NCI-H187 treated with DMSO at 0.1 percent for 48 hours (cell line): Measurements from ENCODE around the gene C2CD4C.
"Not testable (repeated sequence)": the region's sequence is repeated elsewhere in the genome, so short reads cannot be mapped to it uniquely, and the experiment has no call there.

Experiments
- DNase-seq: peaks from one replicate; lab custom pipeline; 2025; lab: John Stamatoyannopoulos, UW

C2CD4C gene

GRCh38 chr19:408902-409515 lies at the start of gene C2CD4C:
TSS of gene C2CD4C (minus strand) at chr19:409147. CDS start at chr19:408361, 786 bp downstream.
- DNase-seq = no peak

DNA sequence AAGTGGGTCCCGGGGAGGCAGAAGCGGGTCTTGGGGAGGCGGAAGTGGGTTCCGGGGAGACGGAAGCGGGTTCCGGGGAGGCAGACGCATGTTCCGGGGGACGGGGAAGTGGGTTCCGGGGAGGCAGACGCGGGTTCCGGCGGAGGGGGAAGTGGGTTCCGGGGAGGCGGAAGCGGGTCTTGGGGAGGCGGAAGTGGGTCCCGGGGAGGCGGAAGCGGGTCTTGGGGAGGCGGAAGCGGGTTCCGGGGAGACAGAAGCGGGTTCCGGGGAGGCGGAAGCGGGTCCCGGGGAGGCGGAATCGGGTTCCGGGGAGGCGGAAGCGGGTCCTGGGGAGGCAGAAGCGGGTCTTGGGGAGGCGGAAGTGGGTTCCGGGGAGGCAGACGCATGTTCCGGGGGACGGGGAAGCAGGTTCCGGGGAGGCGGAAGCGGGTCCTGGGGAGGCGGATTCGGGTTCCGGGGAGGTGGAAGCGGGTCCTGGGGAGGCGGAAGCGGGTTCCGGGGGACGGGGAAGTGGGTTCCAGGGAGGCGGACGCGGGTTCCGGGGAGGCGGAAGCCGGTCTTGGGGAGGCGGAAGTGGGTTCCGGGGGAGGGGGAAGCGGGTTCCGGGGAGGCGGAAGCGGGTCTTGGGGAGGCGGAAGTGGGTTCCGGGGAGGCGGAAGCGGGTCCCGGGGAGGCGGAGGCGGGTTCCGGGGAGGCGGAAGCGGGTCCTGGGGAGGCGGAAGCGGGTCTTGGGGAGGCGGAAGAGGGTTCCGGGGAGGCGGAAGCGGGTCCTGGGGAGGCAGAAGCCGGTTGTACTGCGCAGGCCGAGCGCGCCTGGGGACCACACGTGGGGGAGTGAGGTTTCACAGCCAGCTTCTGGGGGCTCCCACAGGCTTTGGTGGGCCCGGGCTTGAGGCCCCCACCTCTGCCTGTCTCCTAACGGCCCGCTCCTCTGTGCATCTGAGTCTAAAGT lies 49.4 kb upstream of the C2CD4C start:
- no peak for DNase-seq

GRCh38 chr19:457636-458035 lies 48.7 kb upstream of the C2CD4C start:
- no peak for DNase-seq

DNA sequence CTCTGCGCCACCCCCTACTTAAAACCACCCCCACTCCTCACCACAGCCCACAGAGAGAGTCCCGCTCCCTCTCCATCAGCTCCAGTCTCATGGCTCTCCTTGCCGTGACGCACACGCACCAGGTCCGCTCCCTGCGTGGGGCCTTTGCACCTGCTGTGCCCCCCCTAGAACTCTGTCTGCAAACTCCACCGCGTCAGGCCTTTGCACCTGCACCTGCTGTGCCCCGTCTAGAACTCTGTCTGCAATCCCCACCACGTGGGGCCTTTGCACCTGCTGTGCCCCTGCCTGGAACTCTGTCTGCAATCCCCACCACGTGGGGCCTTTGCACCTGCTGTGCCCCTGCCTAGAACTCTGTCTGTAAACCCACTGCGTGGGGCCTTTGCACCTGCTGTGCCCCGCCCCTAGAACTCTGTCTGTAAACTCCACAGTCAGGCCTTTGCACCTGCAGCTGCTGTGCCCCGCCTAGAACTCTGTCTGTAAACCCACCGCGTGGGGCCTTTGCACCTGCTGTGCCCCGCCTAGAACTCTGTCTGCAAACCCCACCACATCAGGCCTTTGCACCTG lies 47.7 kb upstream of the C2CD4C start:
- DNase-seq = no peak

DNA sequence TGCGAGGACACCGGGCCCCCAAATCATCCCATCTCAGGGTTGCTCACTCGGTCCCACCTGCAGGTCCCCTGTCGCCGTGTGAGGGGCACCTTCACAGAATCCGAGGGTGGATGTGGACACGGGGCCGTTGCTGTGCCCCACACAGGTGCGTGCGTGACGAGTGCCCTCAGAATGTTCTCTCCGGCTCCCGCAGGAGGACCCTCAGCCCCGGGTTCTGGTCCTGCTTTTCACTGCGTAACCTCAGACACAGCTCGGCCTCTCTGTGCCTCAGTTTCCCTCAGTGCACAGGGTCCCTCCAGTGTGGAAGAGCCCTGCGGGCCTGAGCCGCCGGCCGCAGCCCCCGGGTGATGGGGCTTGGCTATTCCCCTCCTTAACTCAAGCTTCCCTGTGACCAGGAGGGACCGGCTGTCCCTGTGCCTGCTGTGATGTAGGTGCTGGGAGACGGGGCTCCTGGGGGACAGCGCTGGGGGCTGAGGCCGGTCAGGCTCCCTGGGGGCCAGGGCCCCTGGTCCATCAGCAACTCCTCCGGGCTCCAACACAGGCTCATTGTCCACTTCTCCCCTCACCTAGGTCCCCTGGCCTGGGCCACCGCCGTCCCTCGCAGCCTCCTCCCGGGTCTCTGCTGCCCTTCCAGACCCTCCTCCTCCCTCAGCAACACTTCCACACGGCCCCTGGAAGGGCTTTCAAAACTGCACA lies 47.1 kb upstream of the C2CD4C start:
- DNase-seq = no peak

DNA sequence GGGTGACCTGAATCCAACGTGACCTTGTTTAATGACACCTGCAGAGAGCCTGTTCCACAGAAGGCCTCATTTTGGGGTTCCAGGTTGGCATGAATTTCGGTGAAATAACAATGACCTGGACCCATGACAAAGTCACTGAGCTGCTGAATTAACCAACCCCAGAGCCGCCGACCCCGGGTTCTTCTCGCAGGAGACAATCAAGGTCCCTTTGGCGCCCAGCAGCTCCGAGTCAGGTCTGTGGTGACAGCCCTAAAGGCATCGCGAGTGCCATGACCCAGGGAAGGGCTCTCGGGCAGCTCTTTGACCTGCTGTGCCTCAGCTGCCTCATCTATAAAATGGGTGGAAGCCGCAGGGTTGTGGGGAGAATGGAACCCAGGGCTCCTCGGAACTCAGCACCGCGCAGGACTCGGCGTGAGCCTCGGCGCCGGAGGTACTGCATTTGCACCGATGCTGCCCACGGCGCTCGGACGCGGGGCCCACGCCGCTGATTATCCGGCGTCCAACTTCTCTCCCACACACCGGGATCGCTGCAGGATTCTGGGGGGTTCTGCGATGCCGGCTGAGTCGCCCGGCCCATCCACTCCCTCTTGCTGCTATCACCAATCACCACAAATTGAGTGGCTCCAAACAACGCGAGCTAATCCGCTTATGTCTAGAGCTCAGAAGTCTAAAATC lies 46.2 kb upstream of the C2CD4C start:
- no peak for DNase-seq

GRCh38 chr19:453606-454005 lies 44.7 kb upstream of the C2CD4C start:
- no peak for DNase-seq

DNA sequence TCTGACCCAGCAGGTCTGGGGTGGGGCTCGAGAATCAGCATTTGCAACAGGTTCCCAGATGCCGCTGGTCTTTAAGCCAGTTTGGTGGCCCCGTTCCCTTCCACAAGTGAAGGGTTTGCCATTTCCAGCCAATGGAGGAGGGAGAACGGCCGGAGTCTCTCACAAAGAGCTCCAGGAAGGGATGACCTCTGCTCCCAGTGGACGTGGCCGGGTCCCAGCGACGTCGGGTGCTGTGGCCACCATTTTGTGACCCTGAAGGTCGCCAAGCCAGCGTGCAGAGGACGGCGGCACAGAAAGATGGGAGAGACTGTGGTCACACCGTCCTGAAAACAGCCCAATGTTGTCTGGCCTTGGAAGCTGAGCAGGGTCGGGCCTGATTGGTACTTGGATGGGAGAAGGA lies 43.9 kb upstream of the C2CD4C start:
- no peak for DNase-seq

GRCh38 chr19:450912-451481 lies 42.0 kb upstream of the C2CD4C start:
- DNase-seq = not testable (repeated sequence)

GRCh38 chr19:449916-450315 lies 41.0 kb upstream of the C2CD4C start:
- DNase-seq = no peak

DNA sequence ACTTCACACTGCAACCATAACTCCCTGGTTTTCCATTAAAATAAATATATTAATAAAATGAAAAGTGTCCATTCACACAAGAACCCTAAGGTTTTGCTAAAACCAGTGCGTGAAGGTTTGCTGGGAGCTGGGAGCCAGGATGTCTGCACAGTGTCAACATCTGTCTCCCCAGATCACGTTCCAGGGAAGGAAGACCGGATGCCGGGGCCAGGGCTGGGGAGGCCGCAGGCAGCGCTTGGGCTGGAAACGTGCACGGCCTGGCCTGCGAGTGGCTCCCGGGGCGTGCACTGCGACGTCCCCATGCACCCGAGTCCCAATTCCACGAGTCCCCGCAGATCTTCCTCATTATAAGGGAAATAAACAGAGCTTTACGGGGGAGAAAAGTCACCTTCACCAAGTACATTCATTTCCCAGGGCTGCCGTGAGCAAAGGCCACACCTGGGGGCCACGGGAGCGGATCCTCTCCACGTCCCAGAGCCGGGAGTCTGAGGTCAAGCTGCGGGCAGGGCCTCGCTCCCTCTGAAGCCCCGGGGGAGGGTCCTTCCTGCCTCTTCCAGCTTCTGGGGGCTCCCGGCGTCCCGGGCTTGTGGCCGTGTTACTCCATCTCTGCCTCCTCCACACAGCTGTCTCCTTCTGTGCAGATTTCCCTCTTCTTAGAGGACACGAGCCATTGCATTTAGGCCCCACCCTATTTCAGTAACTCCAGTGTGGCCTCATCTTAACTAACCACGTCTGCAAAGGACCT lies 39.0 kb upstream of the C2CD4C start:
- DNase-seq = no peak

DNA sequence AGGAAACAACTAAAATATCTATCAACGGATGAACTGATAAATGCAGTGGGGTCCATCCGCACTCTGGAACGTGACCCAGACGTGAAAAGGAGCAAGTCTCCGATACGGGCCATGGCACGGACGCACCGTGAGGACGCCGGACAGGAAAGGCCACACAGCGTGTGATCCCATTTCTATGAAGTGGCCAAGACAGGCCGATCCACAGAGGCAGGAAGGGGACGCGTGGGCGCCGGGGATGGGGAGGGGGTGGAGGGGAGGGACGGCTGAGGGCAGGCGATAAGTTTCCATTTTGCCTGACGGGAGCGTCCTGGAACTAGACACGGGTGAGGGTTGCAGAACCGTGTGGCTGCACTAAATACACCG lies 38.1 kb upstream of the C2CD4C start:
- no peak for DNase-seq

- DNase-seq = no peak
These were observed 35.8 kb upstream of the C2CD4C start for GRCh38 chr19:444677-445210.

DNA sequence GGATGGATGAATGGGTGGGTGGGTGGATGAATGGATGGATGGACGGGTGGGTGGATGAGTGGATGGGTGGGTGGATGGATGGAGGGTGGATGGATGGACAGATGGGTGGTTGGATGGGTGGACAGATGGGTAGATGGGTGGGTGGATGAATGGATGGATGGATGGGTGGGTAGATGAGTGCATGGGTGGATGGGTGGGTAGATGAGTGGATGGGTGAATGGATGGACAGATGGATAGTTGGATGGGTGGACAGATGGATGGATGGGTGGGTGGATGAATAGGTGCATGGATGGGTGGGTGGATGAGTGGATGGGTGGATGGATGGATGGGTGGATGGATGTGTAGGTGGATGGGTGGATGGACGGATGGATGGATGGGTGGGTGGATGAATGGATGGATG lies 34.1 kb upstream of the C2CD4C start:
- DNase-seq = no peak

- DNase-seq = no peak
These were observed 33.1 kb upstream of the C2CD4C start for GRCh38 chr19:442085-442484.

DNA sequence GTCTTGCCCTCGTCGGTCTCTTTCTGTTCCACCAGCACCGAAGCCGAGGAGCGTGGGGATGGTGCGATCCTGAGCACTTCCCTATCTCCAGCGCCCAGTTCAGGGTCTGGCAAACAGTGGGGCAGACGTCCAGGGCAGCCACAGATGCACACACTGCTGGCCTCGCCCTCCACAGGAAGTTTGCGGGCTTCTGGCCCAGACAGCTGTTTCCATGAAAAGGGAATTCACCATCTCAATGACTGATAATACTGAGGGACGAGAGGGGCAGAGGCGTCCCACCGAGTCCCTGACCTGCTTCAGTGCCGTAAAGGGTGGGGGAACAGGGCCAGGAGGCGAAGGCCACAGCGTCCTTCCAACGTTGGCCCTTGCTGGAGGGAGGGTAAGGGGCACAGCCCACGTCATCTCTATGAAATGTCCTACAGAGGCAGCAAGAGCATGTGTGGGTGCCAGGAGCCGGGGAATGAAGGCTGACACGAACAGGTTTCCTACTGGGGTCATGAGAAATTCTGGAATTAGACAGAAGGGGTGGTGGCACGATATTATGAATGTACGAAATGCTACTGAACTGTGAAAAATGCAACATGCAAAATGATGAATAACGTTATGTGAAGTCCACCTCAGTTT lies 32.4 kb upstream of the C2CD4C start:
- no peak for DNase-seq

DNA sequence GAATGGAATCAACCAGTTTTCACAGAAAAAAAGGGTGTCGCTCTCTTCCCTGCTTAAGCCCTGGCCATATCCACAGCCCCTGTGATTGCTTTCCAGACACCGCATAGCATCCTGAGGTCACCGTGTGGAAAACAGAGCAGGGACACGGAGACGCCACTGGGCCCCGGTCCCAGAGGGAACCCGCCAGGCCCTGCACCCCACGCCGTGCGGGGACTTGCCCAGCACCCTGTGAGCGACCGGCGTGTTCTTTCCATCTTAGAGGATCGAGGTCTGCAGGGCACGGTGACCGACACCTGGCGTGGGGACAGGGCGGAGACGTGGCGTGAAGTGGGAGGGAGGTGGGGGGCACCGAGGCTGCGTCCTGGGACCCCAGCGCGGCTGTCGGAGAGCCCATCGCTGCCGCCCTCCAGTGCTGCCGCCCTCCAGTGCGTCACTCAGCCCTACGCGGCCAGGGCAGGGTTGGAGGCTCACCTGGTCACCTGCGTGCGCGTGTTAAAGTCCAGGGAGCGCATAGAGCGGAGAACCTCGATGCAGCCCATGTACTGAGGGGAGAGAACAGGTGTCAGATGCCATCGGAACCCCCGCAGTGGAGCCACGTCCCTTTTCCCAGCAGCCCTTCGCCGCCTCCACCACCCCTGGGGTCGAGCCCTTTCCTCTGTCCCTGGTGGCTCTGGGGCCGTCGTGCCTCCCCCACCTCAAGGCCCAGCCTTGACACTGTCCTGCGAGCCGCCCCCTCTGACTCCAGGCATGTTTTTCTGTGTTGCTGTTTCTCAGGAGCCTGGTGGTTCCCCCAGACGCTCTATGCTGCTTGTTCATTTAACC lies 31.7 kb upstream of the C2CD4C start:
- no peak for DNase-seq

GRCh38 chr19:439167-439900 lies 30.4 kb upstream of the C2CD4C start:
- DNase-seq = no peak
